ENCODE data around the gene E2F4. TPM values are rescaled to one million over a fixed set of nuclear protein-coding genes. Genes with fewer than 3 reads are reported as not detected.

The E2F4 gene
- total RNA-seq, 1 experiment from 2014 or later, result 81.0 TPM

GRCh38 chr16:67246081-67246755 lies 54.3 kb downstream of the E2F4 start:
- Histone ChIP-seq H3K9me3 (no peaks in the 10 kb centered on the region), H3K4me3 (peak overlapping the region; percentile 62), H3K36me3 (no peaks in the 10 kb centered on the region), H3K27me3 (no peaks in the 10 kb centered on the region)
- DNase-seq, result peak; percentile 73

GRCh38 chr16:67246756-67247191 lies 54.8 kb downstream of the E2F4 start:
- peak overlapping the region; percentile 62 for H3K4me3 ChIP-seq
- H3K36me3 ChIP-seq, result no peaks in the 10 kb centered on the region
- H3K27me3 ChIP-seq, result no peaks in the 10 kb centered on the region
- DNase-seq, result no peak
- H3K9me3 ChIP-seq, result no peaks in the 10 kb centered on the region

GRCh38 chr16:67247192-67248072 lies 55.5 kb downstream of the E2F4 start, which contains the start of gene FHOD1:
Gene FHOD1, minus strand, starts transcription at chr16:67247481. Its CDS starts 71 bp downstream, at chr16:67247410.
- no peaks in the 10 kb centered on the region for H3K36me3 ChIP-seq

GRCh38 chr16:67248073-67248400 lies 56.1 kb downstream of the E2F4 start:
- DNase-seq, result no peak
- no peaks in the 10 kb centered on the region for H3K27me3 ChIP-seq
- H3K9me3 ChIP-seq, result no peaks in the 10 kb centered on the region

More at GRCh38 chr16:67247192-67248072, 55.5 kb downstream of the E2F4 start, which contains the start of gene FHOD1:
- peak within 1 kb of the TSS; percentile 62 for H3K4me3 ChIP-seq
- H3K27me3 ChIP-seq, result no peaks in the 10 kb centered on the region
- H3K9me3 ChIP-seq, result no peaks in the 10 kb centered on the region
- peak; percentile 94 for DNase-seq

More at GRCh38 chr16:67248073-67248400, 56.1 kb downstream of the E2F4 start:
- Histone ChIP-seq H3K36me3 (no peaks in the 10 kb centered on the region), H3K4me3 (peak overlapping the region; percentile 39)

Other genes with a start within 250 kb of the E2F4 start
- 1.3 and 1.9 TPM in 2 replicates for gene CES3, start 230.9 kb upstream of the E2F4 start, total RNA-seq (2014; rRNA removed; shearing (Covaris generic); ENCODE audit: low replicate concordance)
- 0.82 TPM in 1 of 2 replicates, not detected in the other for gene CES4A, start 203.6 kb upstream of the E2F4 start, total RNA-seq (2014; rRNA removed; shearing (Covaris generic); ENCODE audit: low replicate concordance)
- gene CBFB, start 163.0 kb upstream of the E2F4 start, total RNA-seq (2014; rRNA removed; shearing (Covaris generic); ENCODE audit: low replicate concordance), result 15.8 and 22.5 TPM in 2 replicates
- gene PHAF1, start 82.2 kb upstream of the E2F4 start, total RNA-seq (2014; rRNA removed; shearing (Covaris generic); ENCODE audit: low replicate concordance), result 5.6 and 18.9 TPM in 2 replicates
- gene B3GNT9, start 41.2 kb upstream of the E2F4 start, total RNA-seq (2014; rRNA removed; shearing (Covaris generic); ENCODE audit: low replicate concordance), result 5.2 and 10.0 TPM in 2 replicates
- 11.4 and 14.4 TPM in 2 replicates for gene TRADD, start 32.2 kb upstream of the E2F4 start, total RNA-seq (2014; rRNA removed; shearing (Covaris generic); ENCODE audit: low replicate concordance)
- gene FBXL8, start 32.2 kb upstream of the E2F4 start, total RNA-seq (2014; rRNA removed; shearing (Covaris generic); ENCODE audit: low replicate concordance), result 2.5 and 7.0 TPM in 2 replicates
- 3.9 TPM in 1 of 2 replicates, not detected in the other for gene HSF4, start 27.4 kb upstream of the E2F4 start, total RNA-seq (2014; rRNA removed; shearing (Covaris generic); ENCODE audit: low replicate concordance)
- 9.9 and 16.5 TPM in 2 replicates for gene NOL3, start 21.6 kb upstream of the E2F4 start, total RNA-seq (2014; rRNA removed; shearing (Covaris generic); ENCODE audit: low replicate concordance)
- 5.7 and 8.5 TPM in 2 replicates for gene MATCAP1, start 8.2 kb upstream of the E2F4 start, total RNA-seq (2014; rRNA removed; shearing (Covaris generic); ENCODE audit: low replicate concordance)
- not detected in 2 replicates for gene EXOC3L1, start 2.0 kb upstream of the E2F4 start, total RNA-seq (2014; rRNA removed; shearing (Covaris generic); ENCODE audit: low replicate concordance)
- 1.9 TPM in 1 of 2 replicates, not detected in the other for gene ELMO3, start 7.0 kb downstream of the E2F4 start, total RNA-seq (2014; rRNA removed; shearing (Covaris generic); ENCODE audit: low replicate concordance)
- gene TMEM208, start 35.0 kb downstream of the E2F4 start, total RNA-seq (2014; rRNA removed; shearing (Covaris generic); ENCODE audit: low replicate concordance), result 27.1 and 33.2 TPM in 2 replicates
- gene FHOD1, start 55.3 kb downstream of the E2F4 start, total RNA-seq (2014; rRNA removed; shearing (Covaris generic); ENCODE audit: low replicate concordance), result 7.7 and 8.9 TPM in 2 replicates
- 0.03 TPM in 1 of 2 replicates, not detected in the other for gene SLC9A5, start 56.8 kb downstream of the E2F4 start, total RNA-seq (2014; rRNA removed; shearing (Covaris generic); ENCODE audit: low replicate concordance)
- 78.0 and 80.1 TPM in 2 replicates for gene PLEKHG4, start 87.4 kb downstream of the E2F4 start, total RNA-seq (2014; rRNA removed; shearing (Covaris generic); ENCODE audit: low replicate concordance)
- not detected in 2 replicates for gene KCTD19, start 134.6 kb downstream of the E2F4 start, total RNA-seq (2014; rRNA removed; shearing (Covaris generic); ENCODE audit: low replicate concordance)
- gene LRRC36, start 134.7 kb downstream of the E2F4 start, total RNA-seq (2014; rRNA removed; shearing (Covaris generic); ENCODE audit: low replicate concordance), result 0.33 and 0.39 TPM in 2 replicates
- not detected in 2 replicates for gene TPPP3, start 201.3 kb downstream of the E2F4 start, total RNA-seq (2014; rRNA removed; shearing (Covaris generic); ENCODE audit: low replicate concordance)
- 2.3 TPM in 1 of 2 replicates, not detected in the other for gene ZDHHC1, start 224.3 kb downstream of the E2F4 start, total RNA-seq (2014; rRNA removed; shearing (Covaris generic); ENCODE audit: low replicate concordance)
- not detected in 2 replicates for gene HSD11B2, start 239.0 kb downstream of the E2F4 start, total RNA-seq (2014; rRNA removed; shearing (Covaris generic); ENCODE audit: low replicate concordance)